Left ventricle myocardium inferior (tissue), 1 donor: ENCODE results near the gene LTO1. TPM values are rescaled to one million over a fixed set of nuclear protein-coding genes. Genes with fewer than 3 reads are reported as not detected.

Source experiments
- DNase-seq: peaks from one replicate; pipeline ENCODE4 v3.0.0-alpha.2; 2020
- H3K27ac ChIP-seq: fragments of 200-600 bp; replicated peaks from 2 replicates; pipeline ENCODE4 v1.8.0; 2021
- H3K27me3 ChIP-seq: fragments of 200-600 bp; 2 replicates; pipeline ENCODE4 v1.8.0; 2021; ENCODE audit warnings: low read depth
- H3K36me3 ChIP-seq: fragments of 200-600 bp; 2 replicates; pipeline ENCODE4 v1.8.0; 2021
- H3K4me1 ChIP-seq: fragments of 200-600 bp; 2 replicates; pipeline ENCODE4 v1.8.0; 2021
- H3K4me3 ChIP-seq: fragments of 200-600 bp; 2 replicates; pipeline ENCODE4 v1.8.0; 2021; ENCODE audit warnings: mild to moderate bottlenecking, moderate library complexity
- H3K9me3 ChIP-seq: fragments of 200-600 bp; replicated peaks from 2 replicates; pipeline ENCODE4 v1.8.0; 2021
- intact Hi-C: fragments of 100-400 bp; cut with micrococcal nuclease; formaldehyde crosslinking; loops from one replicate; pipeline ENCODE4 v1.11.0; 2022
- total RNA-seq: library from RNA; stranded (reverse); fragmentation: NEBNext Ultra II Directional; extraction: Animal tissue kit (Norgen Biotek cat#: 25700); gene quantifications from one replicate; pipeline ENCODE4 v1.2.1, GENCODE V29; 2021
- TF ChIP-seq, protein P1 (sequence below): fragments of 200-600 bp; IDR thresholded peaks from 2 replicates; pipeline ENCODE4 v1.8.0; 2021; ENCODE audit warnings: antibody characterized with exemption, mild to moderate bottlenecking, borderline replicate concordance
- donor health status: DM: no; HTN: yes; CAD: no; lungs with severe emphysema.

The LTO1 gene
- total RNA-seq, 1 donor from 2014 or later, result 8.9 TPM

DNA sequence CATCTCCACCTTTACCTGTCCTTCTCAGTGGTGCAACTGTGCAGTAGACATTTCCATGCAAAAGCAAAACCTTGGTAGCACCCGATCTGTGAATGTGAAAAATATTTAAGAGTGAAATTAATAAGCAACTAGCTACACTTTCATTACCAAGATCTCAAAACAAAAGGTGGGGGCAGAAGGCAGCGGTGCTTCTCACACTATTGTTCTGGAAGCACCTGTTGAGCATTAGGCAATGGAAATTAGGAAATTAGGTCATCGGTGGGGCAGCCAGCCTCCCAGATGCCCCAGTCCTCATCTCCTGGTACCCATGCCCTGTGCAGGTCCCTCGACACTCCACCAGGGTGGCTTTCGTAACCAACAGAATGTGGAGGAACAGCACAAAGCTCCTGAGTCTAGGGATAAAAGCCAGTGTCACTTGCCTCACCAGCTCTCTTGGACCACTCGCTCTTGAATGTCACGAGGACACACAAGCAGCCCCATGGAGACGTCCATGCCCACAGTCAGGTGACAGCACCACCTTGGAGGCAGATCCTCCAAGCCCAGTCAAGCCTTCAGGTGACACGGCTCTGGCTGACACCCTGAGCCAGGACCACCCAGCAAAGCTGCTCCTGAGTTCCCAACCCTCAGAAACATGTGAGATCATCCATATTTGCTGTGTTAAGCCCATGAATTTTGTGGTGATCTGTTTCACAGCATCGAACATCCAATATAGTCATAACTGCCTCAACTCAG, 3.3 kb downstream of the LTO1 start:
- peaks cover 51% of the 10 kb centered on the region for H3K36me3 ChIP-seq
- intact Hi-C loops, result no loop called here
- H3K4me1 ChIP-seq, result peaks cover 45% of the 10 kb centered on the region
- H3K27me3 ChIP-seq, result no peaks in the 10 kb centered on the region
- DNase-seq, result no peak
- TF ChIP-seq, protein P1, sequence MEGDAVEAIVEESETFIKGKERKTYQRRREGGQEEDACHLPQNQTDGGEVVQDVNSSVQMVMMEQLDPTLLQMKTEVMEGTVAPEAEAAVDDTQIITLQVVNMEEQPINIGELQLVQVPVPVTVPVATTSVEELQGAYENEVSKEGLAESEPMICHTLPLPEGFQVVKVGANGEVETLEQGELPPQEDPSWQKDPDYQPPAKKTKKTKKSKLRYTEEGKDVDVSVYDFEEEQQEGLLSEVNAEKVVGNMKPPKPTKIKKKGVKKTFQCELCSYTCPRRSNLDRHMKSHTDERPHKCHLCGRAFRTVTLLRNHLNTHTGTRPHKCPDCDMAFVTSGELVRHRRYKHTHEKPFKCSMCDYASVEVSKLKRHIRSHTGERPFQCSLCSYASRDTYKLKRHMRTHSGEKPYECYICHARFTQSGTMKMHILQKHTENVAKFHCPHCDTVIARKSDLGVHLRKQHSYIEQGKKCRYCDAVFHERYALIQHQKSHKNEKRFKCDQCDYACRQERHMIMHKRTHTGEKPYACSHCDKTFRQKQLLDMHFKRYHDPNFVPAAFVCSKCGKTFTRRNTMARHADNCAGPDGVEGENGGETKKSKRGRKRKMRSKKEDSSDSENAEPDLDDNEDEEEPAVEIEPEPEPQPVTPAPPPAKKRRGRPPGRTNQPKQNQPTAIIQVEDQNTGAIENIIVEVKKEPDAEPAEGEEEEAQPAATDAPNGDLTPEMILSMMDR, result no peak
- H3K4me3 ChIP-seq, result no peak overlapping the region
- H3K27ac ChIP-seq, result no peak overlapping the region
- H3K9me3 ChIP-seq, result no peaks in the 10 kb centered on the region

DNA sequence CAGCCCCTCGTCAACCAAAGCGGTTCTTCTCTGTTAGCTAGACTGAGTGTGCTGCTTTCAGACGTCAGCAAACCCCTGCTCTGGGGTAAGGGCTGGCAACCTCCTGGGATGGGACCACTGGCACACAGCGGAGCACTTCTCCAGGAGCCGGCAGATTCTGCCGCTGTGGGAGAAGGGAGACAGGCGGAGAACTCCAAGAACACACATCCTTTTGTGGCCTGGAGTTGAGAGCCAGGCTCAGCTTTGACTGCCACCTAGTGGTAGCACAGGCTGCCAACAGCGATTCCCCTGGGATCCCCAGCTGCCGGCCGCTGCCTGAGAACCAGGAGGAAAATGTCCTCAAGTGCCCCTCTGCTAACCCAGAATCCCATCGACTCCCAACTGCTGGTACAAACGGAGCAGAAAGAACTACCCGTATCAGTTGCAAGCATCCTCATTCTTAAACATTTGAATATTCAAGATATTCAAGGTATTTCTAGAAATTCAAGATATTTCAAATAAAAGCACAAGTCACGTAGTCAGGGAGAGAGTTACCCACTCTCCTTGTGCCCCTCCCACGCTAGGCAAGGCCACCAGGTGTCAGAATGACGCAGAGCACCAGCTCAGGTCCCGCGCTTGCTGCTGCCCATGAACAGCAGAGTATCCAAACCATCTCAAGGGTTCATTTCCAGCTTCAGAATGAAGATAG, 4.9 kb downstream of the LTO1 start:
- Histone ChIP-seq H3K27me3 (no peaks in the 10 kb centered on the region), H3K9me3 (no peaks in the 10 kb centered on the region), H3K27ac (peak overlapping the region; percentile 63), H3K4me3 (no peak overlapping the region), H3K36me3 (peaks cover 66% of the 10 kb centered on the region), H3K4me1 (peaks cover 40% of the 10 kb centered on the region)
- TF ChIP-seq, protein P1, result peak; percentile 98
- DNase-seq, result peak; percentile 87
- intact Hi-C loops, result no loop called here

DNA sequence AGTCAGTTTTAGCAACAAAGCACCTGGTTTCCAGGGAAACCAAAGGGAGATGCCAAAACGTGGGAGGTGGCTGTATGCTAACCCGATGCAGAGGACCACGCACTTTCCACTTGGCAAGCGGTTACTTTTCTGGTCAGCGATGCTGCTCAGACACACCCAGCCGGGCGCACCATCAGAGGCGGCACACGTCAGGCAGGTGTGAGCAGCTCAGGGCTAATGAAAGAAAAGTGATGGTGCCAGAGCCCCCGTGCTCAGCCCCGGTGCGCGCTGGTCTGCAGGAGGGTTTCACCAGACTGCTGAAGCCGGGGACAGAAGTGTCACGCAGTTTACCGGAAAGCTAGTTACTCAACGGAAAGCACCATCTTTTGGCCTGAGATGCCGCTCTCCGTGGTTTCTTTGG, 5.7 kb downstream of the LTO1 start:
- intact Hi-C loops, result no loop called here
- Histone ChIP-seq H3K4me1 (peaks cover 33% of the 10 kb centered on the region), H3K27ac (no peak overlapping the region), H3K9me3 (no peaks in the 10 kb centered on the region), H3K4me3 (no peak overlapping the region), H3K27me3 (no peaks in the 10 kb centered on the region), H3K36me3 (peaks cover 74% of the 10 kb centered on the region)
- TF ChIP-seq, protein P1, result no peak
- no peak for DNase-seq

DNA sequence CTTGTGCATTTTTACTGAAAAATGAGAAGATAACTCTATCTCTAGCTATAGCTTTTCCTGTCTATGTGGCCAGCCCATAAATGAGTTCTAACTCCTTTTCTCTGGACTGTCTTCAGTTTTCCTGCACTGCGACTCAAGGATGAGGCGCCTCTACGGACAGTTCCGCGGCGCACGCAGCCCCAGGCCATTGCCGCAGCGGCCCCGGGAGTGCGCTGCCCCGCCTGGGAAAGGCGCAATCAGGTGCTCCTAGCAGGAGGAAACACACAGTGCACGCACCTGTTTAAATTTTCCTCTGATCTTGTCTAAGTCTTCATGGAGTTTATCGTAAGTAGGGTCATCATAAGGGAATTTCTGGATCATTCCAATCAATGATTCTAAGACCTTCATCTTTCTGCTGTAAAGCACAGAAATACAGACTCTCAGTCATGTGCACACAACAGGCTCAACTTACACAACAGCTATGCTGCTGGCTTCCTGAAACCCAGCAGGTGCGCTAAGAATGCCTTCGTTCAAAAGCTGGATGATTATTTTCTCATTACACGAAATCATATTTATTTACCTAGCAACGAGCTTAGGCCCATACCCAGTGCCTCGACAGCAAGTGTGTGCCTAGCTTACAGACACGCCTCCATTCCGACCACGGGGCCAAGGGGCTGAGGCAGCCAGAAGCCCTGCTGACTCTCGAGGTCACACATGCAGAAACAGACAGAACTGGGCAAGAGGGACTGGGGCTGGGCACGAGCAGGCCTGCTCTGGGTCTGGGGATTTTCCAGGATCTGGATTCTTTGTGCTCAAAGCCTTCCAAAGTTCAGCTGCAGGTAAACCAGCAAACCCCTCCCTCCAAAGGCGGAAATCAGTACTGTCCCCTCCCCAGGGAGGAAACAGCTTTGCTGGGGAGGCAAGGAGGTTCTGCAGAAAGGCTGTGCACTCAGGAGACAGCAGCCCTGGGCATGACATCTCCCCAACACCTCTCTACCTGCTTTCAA, 7.2 kb downstream of the LTO1 start:
- H3K27ac ChIP-seq, result no peak overlapping the region
- peaks cover 17% of the 10 kb centered on the region for H3K4me1 ChIP-seq
- DNase-seq, result no peak
- no peaks in the 10 kb centered on the region for H3K9me3 ChIP-seq
- H3K27me3 ChIP-seq, result no peaks in the 10 kb centered on the region
- TF ChIP-seq, protein P1, result no peak
- peaks cover 88% of the 10 kb centered on the region for H3K36me3 ChIP-seq
- no peak overlapping the region for H3K4me3 ChIP-seq
- intact Hi-C loops, result no loop called here
